GM18520 (cell line): Measurements from ENCODE around the gene LRP1B.

Experiments used
- ATAC-seq: cut with Tn5 transposase; IDR thresholded peaks from one replicate; pipeline ENCODE4 v1.9.1; 2021; ENCODE audit not compliant: unreplicated experiment

Gene LRP1B

GRCh38 chr2:141959941-141960340, 170.9 kb downstream of the LRP1B start:
- no peak for ATAC-seq

DNA sequence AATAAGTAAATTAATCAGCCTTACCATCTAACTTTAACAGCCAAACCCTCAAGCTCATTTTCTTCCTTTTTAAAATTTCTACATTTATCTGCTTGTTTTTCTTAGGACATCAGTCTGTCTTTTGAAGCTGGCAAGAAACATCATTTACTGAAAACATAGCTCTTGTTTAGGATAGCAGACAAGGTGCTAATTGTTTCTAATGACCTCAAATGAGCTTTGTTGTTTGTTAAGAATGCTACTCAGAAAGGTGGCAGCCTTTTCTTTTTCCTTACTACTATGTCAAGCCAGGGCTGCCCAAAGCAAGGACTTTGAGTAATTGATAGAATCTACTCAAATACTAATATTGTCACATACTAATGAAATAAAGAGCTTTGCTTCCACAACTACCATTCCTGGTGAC, 171.8 kb downstream of the LRP1B start:
- no peak for ATAC-seq

- ATAC-seq: no peak
Measured at GRCh38 chr2:141957827-141958450, 172.9 kb downstream of the LRP1B start.

- no peak for ATAC-seq
Measured at GRCh38 chr2:141957321-141957720, 173.5 kb downstream of the LRP1B start.

GRCh38 chr2:141947396-141948114, 183.3 kb downstream of the LRP1B start:
- no peak for ATAC-seq

DNA sequence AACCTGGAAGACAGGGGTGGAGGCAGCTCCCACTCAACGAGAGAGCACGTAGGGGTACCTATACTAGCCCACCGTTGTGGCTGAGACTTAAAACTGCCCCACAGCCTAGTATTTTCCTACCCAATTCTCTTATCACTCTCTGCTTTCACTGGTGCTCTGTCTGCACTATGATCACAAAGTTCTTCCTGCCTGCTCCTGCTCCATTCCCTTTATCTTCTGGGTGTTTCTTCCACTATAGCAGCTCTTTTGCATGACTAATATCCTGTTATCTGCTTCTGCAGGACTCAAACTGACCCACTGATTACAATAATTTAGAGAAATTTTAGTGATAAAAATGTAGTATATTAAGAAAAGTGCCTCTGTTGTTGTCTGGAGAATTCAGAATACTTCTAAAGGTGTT, 184.8 kb downstream of the LRP1B start:
- no peak for ATAC-seq

DNA sequence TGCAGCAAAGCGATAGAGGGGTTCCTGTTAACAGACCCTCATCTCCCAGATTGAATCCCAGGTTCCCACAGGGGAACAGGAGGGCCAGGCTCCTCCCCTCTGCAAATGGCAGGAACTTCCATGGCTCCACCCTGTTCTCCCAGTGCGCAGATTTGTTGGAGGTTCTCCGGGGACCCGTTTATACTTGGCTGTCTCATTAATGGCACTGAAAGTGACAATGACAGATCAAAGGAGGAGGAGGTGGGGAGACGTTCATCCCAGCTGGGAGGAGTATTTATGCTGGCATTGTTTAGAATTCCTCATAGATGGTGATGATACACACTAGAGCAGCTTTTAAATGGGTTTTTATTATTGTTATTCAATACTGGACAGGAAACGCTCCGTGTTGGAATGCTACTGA, 186.9 kb downstream of the LRP1B start:
- ATAC-seq: no peak

- no peak for ATAC-seq
Measured at GRCh38 chr2:141942006-141942789, 188.6 kb downstream of the LRP1B start.

DNA sequence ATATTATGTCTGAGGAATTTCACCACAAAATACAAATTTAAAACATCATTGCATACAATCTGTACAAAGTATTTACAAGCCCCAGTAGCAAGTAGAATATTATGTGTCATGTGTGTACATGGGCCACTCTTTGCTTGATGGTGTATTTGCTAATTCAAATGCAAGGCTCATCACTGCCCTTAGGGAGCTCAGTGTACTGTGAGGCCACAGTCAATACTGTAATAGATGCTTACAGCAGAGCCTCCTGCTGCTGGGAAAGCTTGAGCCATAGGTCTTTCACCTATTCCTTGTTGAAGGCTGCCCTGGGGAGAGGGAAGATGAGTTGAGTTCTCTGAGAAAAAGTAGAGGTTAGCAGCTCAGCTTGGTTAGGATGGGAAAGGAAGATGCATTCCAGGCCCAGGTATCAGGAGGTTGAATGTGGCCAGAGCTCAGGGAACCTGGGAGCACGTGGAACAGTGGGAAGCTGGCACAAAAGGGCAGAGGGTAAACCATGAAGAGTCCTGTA, 189.6 kb downstream of the LRP1B start:
- ATAC-seq: no peak

DNA sequence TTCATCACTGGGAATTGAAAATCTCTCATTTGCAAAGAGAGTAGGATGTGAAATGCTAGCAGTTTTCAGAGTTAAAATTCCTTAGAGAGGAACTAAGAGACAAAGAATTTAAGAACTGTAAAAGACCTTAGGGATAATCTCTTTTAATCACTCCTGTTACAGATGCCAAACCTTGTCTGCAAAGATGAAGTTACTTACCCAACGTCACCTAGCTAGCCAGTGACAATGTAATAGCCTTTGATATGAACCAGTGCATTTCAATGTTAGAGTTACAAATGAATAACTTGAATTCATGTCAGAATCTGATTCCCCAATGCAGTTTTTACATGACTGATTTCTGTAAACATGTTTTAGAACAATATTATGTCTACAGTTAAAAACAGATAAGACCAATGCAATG, 190.1 kb downstream of the LRP1B start:
- no peak for ATAC-seq

DNA sequence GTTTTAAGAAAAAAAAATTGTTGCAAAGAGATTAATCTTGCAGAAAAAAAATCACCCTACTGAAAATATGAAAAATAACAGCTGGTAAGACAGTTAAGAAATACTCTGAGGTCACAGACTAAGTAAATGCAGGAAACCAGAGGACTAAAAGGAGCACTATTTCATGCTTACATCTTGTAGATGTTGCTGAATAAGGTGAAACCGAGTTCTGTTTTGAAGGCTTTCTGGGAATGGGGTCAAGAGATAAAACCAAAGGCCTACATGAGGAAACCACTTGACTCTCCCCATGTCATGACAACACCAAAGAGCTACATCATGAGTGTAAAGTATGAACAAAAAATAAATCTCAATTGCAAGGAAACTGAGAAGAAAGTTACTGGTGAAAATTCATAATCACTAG, 197.6 kb downstream of the LRP1B start:
- ATAC-seq: no peak

DNA sequence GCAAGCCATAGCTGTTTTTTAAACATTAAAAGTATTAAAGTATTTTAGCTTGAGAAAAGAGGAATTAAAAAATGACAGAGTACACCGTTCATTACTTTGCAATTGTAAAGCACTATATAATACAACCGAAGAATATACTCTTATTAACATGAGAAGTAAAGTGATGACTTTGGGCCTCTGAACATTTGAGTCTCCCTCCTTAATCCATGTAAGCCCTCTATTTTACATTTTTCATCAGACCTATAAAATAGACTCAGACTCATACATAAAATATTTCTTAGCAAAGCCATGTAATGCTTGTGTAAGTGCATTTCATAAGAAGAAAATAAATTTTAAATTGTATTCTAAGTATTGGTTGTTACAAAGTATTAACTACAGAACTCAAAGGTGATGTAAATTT, 198.6 kb downstream of the LRP1B start:
- no peak for ATAC-seq

DNA sequence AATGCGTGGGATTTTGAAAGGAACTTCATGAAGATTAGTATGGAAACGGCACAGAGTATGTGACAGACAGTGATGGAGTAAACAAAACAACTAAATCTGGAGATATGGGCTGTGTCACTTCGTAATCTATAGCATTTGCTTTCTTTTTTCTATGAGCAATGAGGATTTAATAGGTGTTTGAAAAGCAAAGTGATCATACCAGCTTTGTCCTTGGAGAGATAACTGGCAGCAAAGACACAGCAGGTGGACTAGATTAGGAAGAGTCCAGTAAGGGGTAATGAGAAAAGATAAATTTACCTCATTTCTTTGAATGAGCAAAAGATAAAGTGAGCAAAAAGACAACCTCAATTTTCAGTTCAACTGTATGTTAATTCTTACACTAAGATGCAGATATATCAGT, 199.0 kb downstream of the LRP1B start:
- no peak for ATAC-seq

GRCh38 chr2:141930803-141931202, 200.0 kb downstream of the LRP1B start:
- no peak for ATAC-seq

GRCh38 chr2:141929331-141930252, 201.2 kb downstream of the LRP1B start:
- ATAC-seq: no peak

- ATAC-seq: no peak
Measured at GRCh38 chr2:141928476-141928875, 202.3 kb downstream of the LRP1B start.

- ATAC-seq: no peak
Measured at GRCh38 chr2:141927536-141927935, 203.3 kb downstream of the LRP1B start.

- ATAC-seq: no peak
Measured at GRCh38 chr2:141925511-141925910, 205.3 kb downstream of the LRP1B start.

DNA sequence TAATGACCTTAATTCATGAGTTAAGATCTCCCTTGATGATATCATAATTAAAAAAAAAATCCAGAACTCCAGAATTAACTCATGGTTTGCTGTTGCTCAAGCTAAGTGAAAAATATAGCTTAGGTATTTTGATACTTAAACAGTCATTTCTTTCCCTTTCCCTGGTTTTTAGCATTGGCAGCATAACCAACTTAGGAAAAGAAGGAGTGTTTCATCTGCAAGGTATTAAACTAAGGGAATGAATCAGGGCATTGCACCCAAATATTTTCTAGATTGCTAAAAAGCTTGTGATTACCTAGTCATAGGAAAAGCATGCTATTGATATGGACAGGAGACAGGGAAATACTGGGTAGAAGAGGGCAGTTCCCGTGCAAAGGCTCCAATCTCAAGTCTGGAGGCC, 207.2 kb downstream of the LRP1B start:
- ATAC-seq: no peak

DNA sequence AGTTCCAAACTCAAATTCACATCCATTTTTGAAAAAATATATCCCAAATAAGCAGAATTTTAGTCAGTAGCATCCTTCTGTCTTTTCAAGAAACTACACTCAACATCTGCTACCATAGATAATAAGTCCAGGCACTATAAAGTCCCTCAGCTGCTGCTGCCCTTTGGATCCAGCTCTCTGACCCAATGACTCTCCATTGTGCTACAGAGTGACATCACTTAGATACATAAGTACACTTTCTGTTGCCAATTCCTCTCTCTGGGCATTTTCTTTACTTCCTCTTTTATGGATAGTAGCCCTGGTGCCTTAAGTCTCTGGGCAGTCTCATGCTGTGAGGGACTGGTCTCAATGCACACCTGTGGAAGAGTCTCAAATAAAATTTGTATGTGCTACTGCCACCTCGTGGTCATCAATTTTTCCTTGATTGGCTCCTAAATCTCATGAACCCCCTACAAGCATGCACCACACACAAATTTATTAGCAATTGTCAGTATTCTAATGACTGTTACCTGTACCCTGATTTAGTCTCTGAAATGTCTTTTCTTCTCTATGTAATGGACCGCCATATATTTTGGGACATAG, 219.2 kb downstream of the LRP1B start:
- ATAC-seq: no peak
